HG03139 (cell line): Measurements from ENCODE around the gene ABCF2.

Experiments used
- ATAC-seq: cut with Tn5 transposase; IDR thresholded peaks from one replicate; pipeline ENCODE4 v1.9.1; 2021; ENCODE audit not compliant: unreplicated experiment

The ABCF2 gene

DNA sequence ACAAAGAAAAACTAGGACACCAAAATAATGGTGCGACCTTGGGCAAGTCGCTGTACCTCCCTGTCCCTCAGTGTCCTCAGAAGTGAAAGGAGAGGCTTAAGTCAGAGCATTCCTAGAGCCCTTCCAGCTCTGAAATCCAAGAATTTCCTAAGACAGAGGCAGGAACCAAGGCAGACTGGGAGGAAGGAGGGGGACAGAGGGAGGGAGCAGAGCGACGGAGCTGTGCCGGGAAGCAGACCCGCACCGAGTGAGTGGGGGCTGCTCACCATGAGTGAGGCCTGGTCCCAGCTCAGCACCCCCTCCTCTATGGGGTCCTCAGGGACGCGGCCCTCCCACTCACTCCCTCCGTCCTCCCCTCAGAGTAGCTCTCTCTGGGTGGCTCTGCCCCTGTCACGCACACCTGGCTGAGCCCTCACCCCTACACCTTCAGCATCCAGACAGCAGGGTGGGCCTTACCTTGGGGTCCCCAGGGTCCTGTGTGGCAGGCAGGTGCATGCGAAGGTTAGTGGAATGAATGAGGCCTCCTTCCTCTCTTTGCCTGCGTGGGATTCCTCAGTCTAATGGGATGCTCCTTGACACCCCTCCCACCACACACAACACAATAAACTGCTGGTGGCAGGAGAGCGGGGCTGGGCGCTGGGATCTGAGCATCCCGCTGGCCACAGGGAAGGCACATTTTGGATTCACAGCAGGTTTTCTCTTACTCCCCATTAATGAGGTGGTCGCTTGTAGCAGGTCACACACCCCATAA lies 26.1 kb upstream of the ABCF2 start:
- ATAC-seq: no peak

DNA sequence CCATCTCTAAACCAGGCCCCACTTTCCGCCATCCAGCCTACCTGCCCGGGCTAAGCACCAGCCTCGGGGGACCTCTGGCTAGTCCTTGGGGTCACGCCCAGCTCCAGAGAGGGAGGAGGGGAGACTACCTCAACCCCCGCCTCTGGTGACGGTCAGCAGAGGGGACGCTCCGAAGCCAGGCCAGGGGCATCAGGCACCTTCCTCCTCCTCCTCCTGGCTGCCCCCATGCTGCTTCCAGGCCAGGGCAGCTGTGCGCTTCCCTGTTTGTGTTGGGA lies 25.5 kb upstream of the ABCF2 start:
- no peak for ATAC-seq

GRCh38 chr7:151251689-151252560 lies 24.9 kb upstream of the ABCF2 start:
- ATAC-seq: no peak

DNA sequence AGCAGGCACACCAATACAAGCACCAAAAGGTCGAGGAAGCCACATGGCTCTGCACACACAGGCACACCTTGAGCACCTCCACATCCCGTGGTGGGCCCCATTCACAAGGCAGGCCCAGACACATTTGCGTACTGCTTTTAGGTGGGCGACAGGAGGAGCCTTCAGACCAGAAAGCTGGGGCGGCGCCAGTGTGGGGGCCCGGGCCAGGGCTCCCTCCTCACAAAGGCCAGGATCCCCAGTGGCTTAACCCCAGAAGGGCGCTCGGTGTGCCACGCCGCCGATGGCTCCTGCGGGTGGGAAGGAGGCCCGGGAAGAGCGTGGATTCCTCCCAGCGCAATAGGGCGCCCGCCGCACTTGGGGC lies 24.3 kb upstream of the ABCF2 start:
- no peak for ATAC-seq

DNA sequence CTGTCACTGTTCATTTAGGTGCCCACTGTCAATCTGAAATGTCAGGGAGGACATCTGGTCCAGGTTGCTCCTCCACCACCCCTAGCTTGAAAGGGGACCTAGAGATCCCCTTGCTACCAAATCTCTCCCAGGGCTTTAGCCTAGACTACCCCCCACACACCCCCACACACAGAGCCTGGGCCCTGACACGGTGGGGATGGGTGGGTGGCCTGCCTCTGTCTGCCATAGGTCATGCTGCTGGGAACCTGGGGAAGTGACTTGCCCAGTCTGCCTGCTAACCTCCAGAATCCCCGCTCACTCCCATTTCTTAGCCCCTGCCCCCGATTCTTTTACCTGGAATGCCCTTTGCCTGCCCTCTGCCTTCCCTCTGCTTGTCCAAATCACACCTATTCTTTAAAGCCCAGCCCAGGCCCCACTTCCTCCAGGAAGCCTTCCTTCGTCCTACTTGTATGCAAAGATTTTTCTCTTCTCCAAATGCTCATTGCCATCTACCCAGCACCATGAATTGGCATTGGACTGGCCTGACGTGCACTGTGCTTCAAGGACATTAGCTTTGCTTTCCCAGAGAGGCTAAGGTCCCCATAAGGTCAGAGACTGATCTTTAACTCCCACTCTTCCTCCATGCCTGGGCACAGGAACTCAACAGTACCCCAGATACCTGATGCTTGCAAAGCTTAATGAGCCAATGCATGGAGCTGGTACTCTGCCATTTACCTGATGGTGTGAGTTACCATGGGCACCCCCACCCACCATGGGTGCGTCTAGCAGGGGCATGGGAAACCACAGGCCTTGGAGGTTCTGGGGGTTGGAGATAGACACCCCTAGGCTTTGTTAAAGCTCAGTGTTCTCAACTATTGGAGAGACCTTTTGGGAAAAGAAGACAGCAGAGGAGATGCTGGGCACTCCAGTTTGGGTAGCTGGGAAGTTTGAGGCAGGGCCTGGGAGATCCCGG lies 23.5 kb upstream of the ABCF2 start:
- ATAC-seq: no peak

- no peak for ATAC-seq
Measured at GRCh38 chr7:151249732-151250072, 22.7 kb upstream of the ABCF2 start.

DNA sequence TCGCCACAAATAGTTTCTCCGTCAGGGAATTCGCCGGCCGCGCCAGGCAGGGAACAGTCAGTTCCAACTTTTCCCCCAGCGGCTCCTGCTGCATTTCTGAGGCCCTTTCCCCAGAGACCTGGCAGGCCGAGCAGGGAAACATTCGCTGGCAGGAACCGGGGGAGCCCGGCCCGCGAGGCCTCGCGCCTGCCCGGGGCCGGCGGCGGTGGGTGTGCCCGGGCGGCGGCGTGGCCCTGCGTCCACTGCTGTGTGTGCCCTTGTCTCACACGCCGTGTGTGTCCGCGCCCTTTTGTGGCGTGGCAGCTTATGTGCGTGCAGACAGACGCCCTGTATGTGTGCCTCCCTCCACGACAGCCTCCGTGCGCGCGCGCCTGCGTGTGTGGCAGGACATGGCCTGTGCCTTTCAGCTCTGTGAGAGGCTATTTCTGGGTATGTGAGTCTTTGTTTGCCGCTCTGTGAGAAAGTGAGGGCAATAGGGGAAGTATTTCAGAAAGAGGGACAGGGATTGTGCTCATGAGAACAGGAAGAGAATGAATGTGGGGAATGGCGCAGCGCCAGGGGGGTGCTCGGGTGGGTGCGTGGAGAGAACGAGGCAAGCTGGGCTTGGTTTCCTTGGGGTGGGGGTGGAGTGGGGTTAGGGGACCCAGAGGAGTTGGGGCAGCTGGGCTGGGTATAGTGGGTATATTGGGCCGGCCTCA lies 22.2 kb upstream of the ABCF2 start:
- ATAC-seq: no peak

DNA sequence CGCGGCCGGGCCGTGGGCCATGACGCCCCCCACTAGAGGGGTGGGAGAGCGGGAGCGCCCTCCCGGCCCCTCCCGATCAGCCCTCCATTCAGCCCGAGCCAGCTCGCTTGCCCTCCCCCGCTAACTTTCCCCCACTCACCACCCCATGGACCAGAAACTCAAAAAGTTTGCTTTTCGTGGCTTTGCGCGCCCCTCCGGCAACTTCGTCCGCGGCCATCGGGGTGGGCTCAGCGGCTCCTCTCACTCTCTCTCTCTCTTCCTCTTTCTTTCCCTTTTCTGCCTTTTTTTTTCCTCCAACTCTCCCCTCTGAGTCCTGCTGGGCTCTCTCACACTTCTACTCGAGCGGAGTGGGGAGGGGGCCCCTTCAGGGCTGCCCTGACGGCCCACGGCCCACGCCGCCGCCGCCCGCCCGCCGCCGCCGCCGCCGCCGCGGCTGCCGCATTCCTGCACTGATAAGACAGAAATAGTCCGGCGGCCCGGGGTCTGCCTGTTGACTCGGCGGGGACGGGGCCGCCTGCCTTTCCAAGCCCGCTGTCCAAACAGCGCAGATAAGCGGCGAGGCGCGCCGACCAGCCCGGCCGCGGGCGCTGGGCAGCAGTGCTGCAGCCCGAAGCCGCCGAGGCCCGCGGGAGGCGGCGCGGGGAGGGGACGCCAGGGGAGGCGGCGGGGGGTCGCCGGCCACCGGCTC lies 21.5 kb upstream of the ABCF2 start, which contains the start of gene SMARCD3:
Gene SMARCD3, minus strand, starts transcription at position 349 of the 688 bp plus-strand sequence. Its CDS starts 132 bp downstream, at position 217.
- no peak for ATAC-seq

- ATAC-seq: no peak
Measured at GRCh38 chr7:151247611-151248345, 20.8 kb upstream of the ABCF2 start.

GRCh38 chr7:151246851-151247580 lies 20.0 kb upstream of the ABCF2 start:
- ATAC-seq: no peak

DNA sequence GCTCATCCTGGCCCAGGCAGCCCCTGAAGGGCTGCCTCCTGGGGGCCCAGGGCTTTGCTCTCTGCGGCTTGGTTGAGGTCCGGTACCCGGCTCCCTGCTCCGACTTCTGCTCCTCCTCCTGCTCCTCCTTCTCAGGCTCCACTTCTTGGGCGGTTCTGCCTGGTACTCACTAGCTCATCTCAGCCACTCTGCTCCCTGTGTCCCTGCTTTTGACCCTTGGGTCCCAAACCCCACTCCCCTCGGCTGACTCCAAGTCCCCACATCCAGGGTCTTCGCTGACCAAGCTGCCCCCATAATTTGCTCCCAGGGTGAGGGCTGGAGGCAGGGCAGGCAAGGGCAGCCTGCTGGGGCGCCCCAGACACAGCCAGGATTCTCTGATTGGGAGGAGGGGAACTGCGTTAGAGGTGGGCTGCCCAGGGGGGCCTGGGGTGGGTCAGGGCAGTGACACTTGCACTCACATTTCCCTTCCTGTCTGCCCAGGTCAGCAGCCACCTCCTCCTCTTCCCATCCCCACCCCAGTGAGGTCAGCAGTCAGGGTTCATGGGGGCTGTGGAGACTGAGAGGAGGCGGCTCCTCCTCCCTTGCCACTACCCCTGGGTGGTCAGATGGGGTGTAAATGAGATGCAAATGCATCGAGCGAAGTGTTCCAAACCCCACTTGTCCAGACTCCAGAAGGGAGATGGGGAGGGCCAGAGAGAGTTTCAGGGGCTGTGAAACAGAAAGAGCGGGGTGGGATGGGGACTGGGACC lies 19.3 kb upstream of the ABCF2 start:
- ATAC-seq: no peak

- ATAC-seq: no peak
Measured at GRCh38 chr7:151245360-151246101, 18.5 kb upstream of the ABCF2 start.

DNA sequence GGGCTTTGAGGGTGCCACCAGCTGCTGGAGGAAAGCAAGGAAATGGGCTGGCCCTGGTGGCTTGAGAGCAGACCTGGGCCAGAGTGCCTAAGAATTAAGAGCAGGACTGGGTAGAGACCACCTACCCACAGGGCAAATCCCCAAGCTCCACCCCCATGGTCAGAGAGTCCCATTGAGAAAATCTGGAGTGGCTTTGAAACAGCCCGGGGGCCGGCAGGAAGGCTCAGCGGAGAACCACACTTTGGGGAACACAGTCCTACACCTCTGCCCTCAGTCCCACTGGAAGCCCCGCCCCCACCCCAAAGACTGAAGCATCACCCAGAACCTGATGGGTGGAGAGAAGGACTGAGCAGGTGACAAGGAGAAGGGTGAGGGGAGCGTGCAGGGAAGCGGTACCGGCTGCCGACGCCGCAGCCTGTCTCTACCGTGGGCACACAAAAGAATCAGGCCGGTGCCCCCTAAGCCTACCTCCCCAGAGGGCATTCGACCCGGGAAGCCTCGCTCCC lies 17.9 kb upstream of the ABCF2 start:
- ATAC-seq: no peak

- ATAC-seq: no peak
Measured at GRCh38 chr7:151244196-151244840, 17.3 kb upstream of the ABCF2 start.

GRCh38 chr7:151243408-151244195 lies 16.6 kb upstream of the ABCF2 start:
- ATAC-seq: no peak

DNA sequence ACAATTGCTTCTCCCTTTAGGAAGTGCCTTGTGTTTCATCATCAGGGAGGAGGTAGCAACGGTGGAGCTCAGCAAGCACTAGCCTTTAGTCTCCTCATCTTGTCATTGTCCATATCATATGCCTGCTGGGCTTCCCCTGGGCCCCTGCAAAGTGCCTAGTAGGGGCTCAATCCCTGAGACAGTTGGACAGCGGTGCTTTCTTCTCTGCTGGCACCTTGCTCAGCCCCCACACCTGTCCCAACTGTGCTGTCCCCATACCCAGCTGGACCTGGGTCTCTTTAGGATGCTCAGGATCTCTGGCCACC lies 16.0 kb upstream of the ABCF2 start:
- ATAC-seq: no peak
